OCI-LY1 (cell line): ENCODE results near the gene PPEF1.
"Not testable (repeated sequence)": the region's sequence is repeated elsewhere in the genome, so short reads cannot be mapped to it uniquely, and the experiment has no call there.

Experiments used
- H2AFZ ChIP-seq: fragments of 200-600 bp; sonication (generic), shearing (Covaris generic); 2 replicates; pipeline ENCODE4 v1.6.0; 2014; ENCODE audit warnings: antibody characterized with exemption, mild to moderate bottlenecking, low read length
- H3F3A ChIP-seq: fragments of 200-600 bp; sonication (generic), shearing (Covaris generic); 2 replicates; pipeline ENCODE4 v1.6.0; 2014; ENCODE audit warnings: mild to moderate bottlenecking, antibody characterized with exemption, low read length, moderate library complexity; ENCODE audit not compliant: insufficient read depth
- H3K27ac ChIP-seq: fragments of 200-600 bp; sonication (generic); 2 replicates; pipeline ENCODE4 v1.5.1; 2014; ENCODE audit warnings: low read length, mixed run types, mild to moderate bottlenecking, low read depth; ENCODE audit not compliant: poor library complexity, severe bottlenecking
- H3K27me3 ChIP-seq: fragments of 200-600 bp; sonication (generic); 2 replicates; pipeline ENCODE4 v1.6.0; 2014; ENCODE audit warnings: antibody characterized with exemption, mild to moderate bottlenecking, low read length, moderate library complexity; ENCODE audit not compliant: insufficient read depth
- H3K36me3 ChIP-seq: fragments of 200-600 bp; sonication (generic); 2 replicates; pipeline ENCODE4 v1.6.1; 2014; ENCODE audit warnings: mild to moderate bottlenecking, antibody characterized with exemption, low read length, moderate library complexity, mixed read lengths; ENCODE audit not compliant: insufficient read depth
- H3K4me1 ChIP-seq: fragments of 200-600 bp; sonication (generic); 2 replicates; pipeline ENCODE4 v1.5.1; 2014; ENCODE audit warnings: mild to moderate bottlenecking, low read length, moderate library complexity; ENCODE audit not compliant: insufficient read depth, severe bottlenecking
- H3K4me2 ChIP-seq: fragments of 200-600 bp; sonication (generic), shearing (Covaris generic); 2 replicates; pipeline ENCODE4 v1.6.1; 2014; ENCODE audit warnings: low read length
- H3K4me3 ChIP-seq: fragments of 200-600 bp; sonication (generic); 2 replicates; pipeline ENCODE4 v1.5.1; 2014; ENCODE audit warnings: low read length, low read depth, mild to moderate bottlenecking, mixed read lengths; ENCODE audit not compliant: poor library complexity, severe bottlenecking
- H3K79me2 ChIP-seq: fragments of 200-600 bp; shearing (Covaris generic); 2 replicates; pipeline ENCODE4 v1.6.1; 2016; ENCODE audit warnings: mixed run types, low read length, mixed read lengths; ENCODE audit not compliant: insufficient read depth
- H3K9ac ChIP-seq: fragments of 200-600 bp; sonication (generic), shearing (Covaris generic); 2 replicates; pipeline ENCODE4 v1.6.1; 2014; ENCODE audit warnings: mild to moderate bottlenecking, low read length, mixed read lengths
- H3K9me2 ChIP-seq: fragments of 200-600 bp; sonication (generic), shearing (Covaris generic); 2 replicates; pipeline ENCODE4 v1.6.1; 2014; ENCODE audit warnings: low read depth, mild to moderate bottlenecking, low read length, mixed read lengths
- H3K9me3 ChIP-seq: fragments of 200-600 bp; shearing (Covaris generic); 2 replicates; pipeline ENCODE4 v1.6.1; 2014; ENCODE audit warnings: low read length, mixed read lengths
- H4K20me1 ChIP-seq: fragments of 200-600 bp; sonication (generic), shearing (Covaris generic); 2 replicates; pipeline ENCODE4 v1.6.0; 2016; ENCODE audit warnings: mild to moderate bottlenecking, low read length; ENCODE audit not compliant: insufficient read depth
- EZH2 ChIP-seq: fragments of 200-600 bp; sonication (generic), shearing (Covaris generic); IDR thresholded peaks from 2 replicates; pipeline ENCODE4 v1.8.0; 2017; ENCODE audit warnings: borderline replicate concordance, mixed run types, mild to moderate bottlenecking, antibody characterized with exemption, low read length, moderate library complexity, mixed read lengths
- TF ChIP-seq, protein P1 (sequence below): fragments of 200-600 bp; sonication (generic), shearing (Covaris generic); IDR thresholded peaks from 2 replicates; pipeline ENCODE4 v1.5.1; 2017; ENCODE audit warnings: mild to moderate bottlenecking, antibody characterized with exemption, low read length, moderate library complexity, mixed read lengths

PPEF1 gene

DNA sequence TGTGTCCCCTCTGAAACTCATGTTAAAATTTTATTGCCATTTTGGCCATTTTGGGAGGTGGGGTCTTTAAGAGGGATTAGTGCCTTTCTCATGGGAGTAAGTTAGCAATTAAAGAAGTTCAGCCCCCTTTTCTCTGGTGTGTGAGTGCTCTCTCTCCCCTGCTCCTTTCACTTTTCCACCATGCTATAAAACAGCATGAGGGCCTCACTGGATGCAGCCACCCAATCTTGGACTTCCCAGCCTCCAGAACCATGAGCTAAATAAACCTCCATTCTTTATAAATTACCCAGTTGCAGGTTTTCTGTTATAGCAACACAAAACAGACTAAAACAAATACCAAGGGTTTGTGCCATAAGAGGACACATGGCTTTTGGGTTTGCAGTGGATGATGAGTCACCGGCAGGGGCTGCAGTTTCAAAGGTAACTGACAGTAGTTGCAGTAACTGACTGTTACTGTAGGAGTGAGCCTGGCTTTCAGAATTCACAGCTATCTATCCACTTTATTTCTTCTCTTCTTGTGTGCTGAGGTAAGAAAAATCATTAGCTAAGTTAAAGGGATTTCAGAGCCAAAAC is 121.5 kb downstream of the PPEF1 start:
- Histone ChIP-seq H3K36me3 (no peaks in the 10 kb centered on the region), H3K79me2 (no peaks in the 10 kb centered on the region), H3K27ac (no peak overlapping the region), H3K9ac (no peak overlapping the region), H2AFZ (no peak overlapping the region), H3K4me2 (no peak overlapping the region), H3K4me1 (no peaks in the 10 kb centered on the region), H3K4me3 (no peak overlapping the region), H4K20me1 (no peaks in the 10 kb centered on the region), H3K27me3 (no peaks in the 10 kb centered on the region), H3K9me2 (no peaks in the 10 kb centered on the region), H3F3A (no peaks in the 10 kb centered on the region), H3K9me3 (no peaks in the 10 kb centered on the region)
- no peak for TF ChIP-seq EZH2
- TF ChIP-seq, protein P1, sequence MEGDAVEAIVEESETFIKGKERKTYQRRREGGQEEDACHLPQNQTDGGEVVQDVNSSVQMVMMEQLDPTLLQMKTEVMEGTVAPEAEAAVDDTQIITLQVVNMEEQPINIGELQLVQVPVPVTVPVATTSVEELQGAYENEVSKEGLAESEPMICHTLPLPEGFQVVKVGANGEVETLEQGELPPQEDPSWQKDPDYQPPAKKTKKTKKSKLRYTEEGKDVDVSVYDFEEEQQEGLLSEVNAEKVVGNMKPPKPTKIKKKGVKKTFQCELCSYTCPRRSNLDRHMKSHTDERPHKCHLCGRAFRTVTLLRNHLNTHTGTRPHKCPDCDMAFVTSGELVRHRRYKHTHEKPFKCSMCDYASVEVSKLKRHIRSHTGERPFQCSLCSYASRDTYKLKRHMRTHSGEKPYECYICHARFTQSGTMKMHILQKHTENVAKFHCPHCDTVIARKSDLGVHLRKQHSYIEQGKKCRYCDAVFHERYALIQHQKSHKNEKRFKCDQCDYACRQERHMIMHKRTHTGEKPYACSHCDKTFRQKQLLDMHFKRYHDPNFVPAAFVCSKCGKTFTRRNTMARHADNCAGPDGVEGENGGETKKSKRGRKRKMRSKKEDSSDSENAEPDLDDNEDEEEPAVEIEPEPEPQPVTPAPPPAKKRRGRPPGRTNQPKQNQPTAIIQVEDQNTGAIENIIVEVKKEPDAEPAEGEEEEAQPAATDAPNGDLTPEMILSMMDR = no peak

DNA sequence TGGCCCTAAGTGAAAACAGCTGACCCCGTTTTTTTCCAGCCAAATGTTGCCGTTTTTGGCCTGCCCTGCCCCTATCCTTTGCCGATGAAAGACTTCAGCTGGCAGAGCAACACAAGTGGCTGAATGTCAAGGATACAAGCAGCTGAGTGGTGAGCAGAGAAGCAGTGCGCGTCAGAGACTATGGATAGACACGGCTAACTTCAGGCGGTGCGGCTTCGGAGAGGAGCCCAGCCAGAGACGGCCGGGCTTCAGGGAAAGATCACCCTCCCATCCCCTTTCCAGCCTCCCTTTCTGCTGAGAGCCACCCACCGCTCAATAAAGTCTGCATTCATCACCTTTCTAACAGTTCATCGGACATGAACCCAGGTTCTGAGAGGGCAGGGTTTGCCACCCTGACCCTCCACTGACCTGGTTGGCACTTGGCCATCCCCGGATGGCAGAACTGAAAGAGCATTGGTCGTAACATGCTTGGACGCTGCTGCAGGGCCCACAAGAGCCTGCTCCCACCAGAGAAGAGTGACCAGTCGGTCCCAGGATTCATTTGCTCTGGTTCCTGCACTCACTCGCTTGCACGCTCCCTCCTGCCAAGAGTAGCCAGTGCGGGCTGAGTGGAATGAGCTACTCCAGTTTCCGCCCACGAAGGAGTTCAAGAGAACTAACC is 125.8 kb downstream of the PPEF1 start:
- Histone ChIP-seq H2AFZ (no peak overlapping the region), H3K36me3 (no peaks in the 10 kb centered on the region), H3K27ac (no peak overlapping the region), H3K4me3 (no peak overlapping the region), H3K4me2 (no peak overlapping the region), H3K9ac (no peak overlapping the region), H3K9me2 (no peaks in the 10 kb centered on the region), H3K9me3 (no peaks in the 10 kb centered on the region), H3K27me3 (no peaks in the 10 kb centered on the region), H3K79me2 (no peaks in the 10 kb centered on the region), H3F3A (no peaks in the 10 kb centered on the region), H4K20me1 (no peaks in the 10 kb centered on the region), H3K4me1 (no peaks in the 10 kb centered on the region)
- no peak for TF ChIP-seq EZH2
- TF ChIP-seq, protein P1 = no peak

DNA sequence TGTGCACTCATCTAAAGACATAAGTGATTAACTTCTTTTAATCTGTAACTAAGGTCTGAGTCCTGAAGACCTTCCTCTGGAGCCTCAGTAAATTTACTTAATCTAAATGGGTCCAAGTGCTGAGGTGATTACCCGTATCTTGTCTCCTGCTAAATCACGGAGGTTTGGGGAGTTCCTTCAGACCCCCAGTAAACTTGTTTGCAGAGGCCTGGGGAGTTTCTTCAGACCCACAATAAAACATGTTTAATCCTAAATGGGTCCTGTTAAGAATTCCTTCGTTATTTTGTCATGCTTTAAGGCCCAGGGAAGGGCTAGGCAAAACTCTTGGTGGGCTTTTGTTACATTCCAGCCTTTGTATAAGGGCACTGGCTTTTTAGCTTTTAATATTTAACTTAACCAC is 140.5 kb downstream of the PPEF1 start:
- not testable (repeated sequence) for H3K27me3 ChIP-seq, H2AFZ ChIP-seq, H3K9me3 ChIP-seq, H3K27ac ChIP-seq, H3F3A ChIP-seq, H3K36me3 ChIP-seq, H3K4me1 ChIP-seq, H4K20me1 ChIP-seq, H3K4me3 ChIP-seq, H3K9me2 ChIP-seq, H3K79me2 ChIP-seq, H3K4me2 ChIP-seq, H3K9ac ChIP-seq
